OCI-LY1 (cell line): ENCODE measurements around the gene BBS1.

Experiments
- H2AFZ ChIP-seq: fragments of 200-600 bp; sonication (generic), shearing (Covaris generic); 2 replicates; pipeline ENCODE4 v1.6.0; 2014; ENCODE audit warnings: antibody characterized with exemption, mild to moderate bottlenecking, low read length
- H3F3A ChIP-seq: fragments of 200-600 bp; sonication (generic), shearing (Covaris generic); 2 replicates; pipeline ENCODE4 v1.6.0; 2014; ENCODE audit warnings: mild to moderate bottlenecking, antibody characterized with exemption, low read length, moderate library complexity; ENCODE audit not compliant: insufficient read depth
- H3K27ac ChIP-seq: fragments of 200-600 bp; sonication (generic); 2 replicates; pipeline ENCODE4 v1.5.1; 2014; ENCODE audit warnings: low read length, mixed run types, mild to moderate bottlenecking, low read depth; ENCODE audit not compliant: poor library complexity, severe bottlenecking
- H3K27me3 ChIP-seq: fragments of 200-600 bp; sonication (generic); 2 replicates; pipeline ENCODE4 v1.6.0; 2014; ENCODE audit warnings: antibody characterized with exemption, mild to moderate bottlenecking, low read length, moderate library complexity; ENCODE audit not compliant: insufficient read depth
- H3K36me3 ChIP-seq: fragments of 200-600 bp; sonication (generic); 2 replicates; pipeline ENCODE4 v1.6.1; 2014; ENCODE audit warnings: mild to moderate bottlenecking, antibody characterized with exemption, low read length, moderate library complexity, mixed read lengths; ENCODE audit not compliant: insufficient read depth
- H3K4me1 ChIP-seq: fragments of 200-600 bp; sonication (generic); 2 replicates; pipeline ENCODE4 v1.5.1; 2014; ENCODE audit warnings: mild to moderate bottlenecking, low read length, moderate library complexity; ENCODE audit not compliant: insufficient read depth, severe bottlenecking
- H3K4me2 ChIP-seq: fragments of 200-600 bp; sonication (generic), shearing (Covaris generic); 2 replicates; pipeline ENCODE4 v1.6.1; 2014; ENCODE audit warnings: low read length
- H3K4me3 ChIP-seq: fragments of 200-600 bp; sonication (generic); 2 replicates; pipeline ENCODE4 v1.5.1; 2014; ENCODE audit warnings: low read length, low read depth, mild to moderate bottlenecking, mixed read lengths; ENCODE audit not compliant: poor library complexity, severe bottlenecking
- H3K79me2 ChIP-seq: fragments of 200-600 bp; shearing (Covaris generic); 2 replicates; pipeline ENCODE4 v1.6.1; 2016; ENCODE audit warnings: mixed run types, low read length, mixed read lengths; ENCODE audit not compliant: insufficient read depth
- H3K9ac ChIP-seq: fragments of 200-600 bp; sonication (generic), shearing (Covaris generic); 2 replicates; pipeline ENCODE4 v1.6.1; 2014; ENCODE audit warnings: mild to moderate bottlenecking, low read length, mixed read lengths
- H3K9me2 ChIP-seq: fragments of 200-600 bp; sonication (generic), shearing (Covaris generic); 2 replicates; pipeline ENCODE4 v1.6.1; 2014; ENCODE audit warnings: low read depth, mild to moderate bottlenecking, low read length, mixed read lengths
- H3K9me3 ChIP-seq: fragments of 200-600 bp; shearing (Covaris generic); 2 replicates; pipeline ENCODE4 v1.6.1; 2014; ENCODE audit warnings: low read length, mixed read lengths
- H4K20me1 ChIP-seq: fragments of 200-600 bp; sonication (generic), shearing (Covaris generic); 2 replicates; pipeline ENCODE4 v1.6.0; 2016; ENCODE audit warnings: mild to moderate bottlenecking, low read length; ENCODE audit not compliant: insufficient read depth
- EZH2 ChIP-seq: fragments of 200-600 bp; sonication (generic), shearing (Covaris generic); IDR thresholded peaks from 2 replicates; pipeline ENCODE4 v1.8.0; 2017; ENCODE audit warnings: borderline replicate concordance, mixed run types, mild to moderate bottlenecking, antibody characterized with exemption, low read length, moderate library complexity, mixed read lengths
- TF ChIP-seq, protein P1 (sequence below): fragments of 200-600 bp; sonication (generic), shearing (Covaris generic); IDR thresholded peaks from 2 replicates; pipeline ENCODE4 v1.5.1; 2017; ENCODE audit warnings: mild to moderate bottlenecking, antibody characterized with exemption, low read length, moderate library complexity, mixed read lengths

The BBS1 gene

DNA sequence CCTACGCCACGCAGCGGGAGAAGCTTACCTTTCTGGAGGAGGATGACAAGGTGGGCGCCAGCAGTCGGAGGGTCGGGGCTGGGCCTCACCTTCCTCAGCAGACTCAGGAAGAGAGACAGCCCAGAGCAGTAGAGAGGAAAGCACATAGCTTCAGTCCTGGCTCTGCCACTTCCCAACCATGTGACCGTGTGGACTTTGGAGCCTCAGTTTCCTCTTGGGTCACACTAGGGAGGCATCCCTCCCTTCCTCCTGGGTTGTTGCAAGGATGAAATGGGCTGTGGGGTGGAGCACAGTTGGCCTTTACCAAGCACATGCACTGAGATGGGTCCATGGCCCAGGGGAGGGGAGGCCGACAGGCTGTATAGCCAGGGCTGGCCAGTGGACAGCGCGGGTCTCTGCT is 17.3 kb upstream of the BBS1 start:
- no peaks in the 10 kb centered on the region for H3K27me3 ChIP-seq
- H3K27ac ChIP-seq: no peak overlapping the region
- H3F3A ChIP-seq: no peaks in the 10 kb centered on the region
- peaks cover 78% of the 10 kb centered on the region for H3K36me3 ChIP-seq
- no peak overlapping the region for H3K4me2 ChIP-seq
- no peak overlapping the region for H3K4me3 ChIP-seq
- TF ChIP-seq, protein P1, sequence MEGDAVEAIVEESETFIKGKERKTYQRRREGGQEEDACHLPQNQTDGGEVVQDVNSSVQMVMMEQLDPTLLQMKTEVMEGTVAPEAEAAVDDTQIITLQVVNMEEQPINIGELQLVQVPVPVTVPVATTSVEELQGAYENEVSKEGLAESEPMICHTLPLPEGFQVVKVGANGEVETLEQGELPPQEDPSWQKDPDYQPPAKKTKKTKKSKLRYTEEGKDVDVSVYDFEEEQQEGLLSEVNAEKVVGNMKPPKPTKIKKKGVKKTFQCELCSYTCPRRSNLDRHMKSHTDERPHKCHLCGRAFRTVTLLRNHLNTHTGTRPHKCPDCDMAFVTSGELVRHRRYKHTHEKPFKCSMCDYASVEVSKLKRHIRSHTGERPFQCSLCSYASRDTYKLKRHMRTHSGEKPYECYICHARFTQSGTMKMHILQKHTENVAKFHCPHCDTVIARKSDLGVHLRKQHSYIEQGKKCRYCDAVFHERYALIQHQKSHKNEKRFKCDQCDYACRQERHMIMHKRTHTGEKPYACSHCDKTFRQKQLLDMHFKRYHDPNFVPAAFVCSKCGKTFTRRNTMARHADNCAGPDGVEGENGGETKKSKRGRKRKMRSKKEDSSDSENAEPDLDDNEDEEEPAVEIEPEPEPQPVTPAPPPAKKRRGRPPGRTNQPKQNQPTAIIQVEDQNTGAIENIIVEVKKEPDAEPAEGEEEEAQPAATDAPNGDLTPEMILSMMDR: no peak
- no peak for TF ChIP-seq EZH2
- H3K9ac ChIP-seq: no peak overlapping the region
- no peaks in the 10 kb centered on the region for H3K9me3 ChIP-seq
- H4K20me1 ChIP-seq: no peaks in the 10 kb centered on the region
- H3K79me2 ChIP-seq: no peaks in the 10 kb centered on the region
- H3K9me2 ChIP-seq: no peaks in the 10 kb centered on the region
- H2AFZ ChIP-seq: no peak overlapping the region
- H3K4me1 ChIP-seq: no peaks in the 10 kb centered on the region

DNA sequence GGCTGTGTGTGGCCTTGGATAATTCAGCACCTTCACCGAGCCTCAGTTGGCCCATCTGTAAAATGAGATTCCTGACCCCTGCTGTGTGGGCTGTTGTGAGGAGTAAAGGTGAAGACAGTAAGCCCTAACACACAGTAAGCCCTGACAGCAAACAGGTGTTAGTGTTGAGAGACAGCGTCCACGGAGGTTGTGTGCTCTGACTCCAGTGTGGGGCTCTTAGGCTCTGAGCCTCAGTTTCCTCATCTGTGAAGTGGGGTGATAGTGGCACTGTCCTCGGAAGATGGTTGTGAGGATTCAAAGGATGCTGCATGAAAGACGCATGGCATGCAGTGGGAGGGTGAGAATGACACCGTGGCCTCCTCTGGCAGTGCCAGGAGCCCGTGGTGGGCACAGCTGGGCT is 16.0 kb upstream of the BBS1 start:
- H3K36me3 ChIP-seq: peaks cover 79% of the 10 kb centered on the region
- no peak overlapping the region for H3K27ac ChIP-seq

DNA sequence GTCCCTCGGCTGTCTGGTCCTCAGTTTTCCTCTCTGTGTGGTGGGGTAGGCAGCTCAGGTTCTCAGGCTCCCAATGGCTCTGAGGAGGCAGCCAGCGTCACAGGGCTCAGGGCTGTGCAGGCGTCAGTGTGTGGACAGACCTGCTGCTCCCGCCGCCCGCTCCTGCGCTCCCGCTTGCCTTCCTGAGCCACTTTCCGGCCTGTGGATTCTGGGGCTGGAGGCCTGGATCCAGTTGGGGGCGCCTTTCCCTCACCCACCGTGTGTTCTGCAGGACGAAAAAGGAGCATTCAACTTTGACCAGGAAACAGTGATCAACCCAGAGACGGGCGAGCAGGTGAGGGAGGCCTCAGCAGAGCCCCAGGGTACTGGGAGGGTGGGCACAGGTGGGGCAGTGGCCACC is 15.5 kb upstream of the BBS1 start:
- no peaks in the 10 kb centered on the region for H3F3A ChIP-seq
- H3K36me3 ChIP-seq: peaks cover 80% of the 10 kb centered on the region
- H3K9me3 ChIP-seq: no peaks in the 10 kb centered on the region
- no peak overlapping the region for H2AFZ ChIP-seq
- no peaks in the 10 kb centered on the region for H3K4me1 ChIP-seq
- H3K79me2 ChIP-seq: no peaks in the 10 kb centered on the region
- no peak overlapping the region for H3K27ac ChIP-seq
- TF ChIP-seq EZH2: no peak
- no peak overlapping the region for H3K4me3 ChIP-seq
- no peaks in the 10 kb centered on the region for H4K20me1 ChIP-seq
- H3K9ac ChIP-seq: no peak overlapping the region
- H3K27me3 ChIP-seq: no peaks in the 10 kb centered on the region
- H3K4me2 ChIP-seq: no peak overlapping the region
- H3K9me2 ChIP-seq: no peaks in the 10 kb centered on the region

More for the DNA sequence above, 16.0 kb upstream of the BBS1 start:
- Histone ChIP-seq H3K9me3 (no peaks in the 10 kb centered on the region), H3F3A (no peaks in the 10 kb centered on the region), H4K20me1 (no peaks in the 10 kb centered on the region), H3K4me2 (no peak overlapping the region), H3K9me2 (no peaks in the 10 kb centered on the region), H3K27me3 (no peaks in the 10 kb centered on the region), H3K4me3 (no peak overlapping the region), H2AFZ (no peak overlapping the region), H3K79me2 (no peaks in the 10 kb centered on the region), H3K9ac (no peak overlapping the region), H3K4me1 (no peaks in the 10 kb centered on the region)
- no peak for TF ChIP-seq EZH2

DNA sequence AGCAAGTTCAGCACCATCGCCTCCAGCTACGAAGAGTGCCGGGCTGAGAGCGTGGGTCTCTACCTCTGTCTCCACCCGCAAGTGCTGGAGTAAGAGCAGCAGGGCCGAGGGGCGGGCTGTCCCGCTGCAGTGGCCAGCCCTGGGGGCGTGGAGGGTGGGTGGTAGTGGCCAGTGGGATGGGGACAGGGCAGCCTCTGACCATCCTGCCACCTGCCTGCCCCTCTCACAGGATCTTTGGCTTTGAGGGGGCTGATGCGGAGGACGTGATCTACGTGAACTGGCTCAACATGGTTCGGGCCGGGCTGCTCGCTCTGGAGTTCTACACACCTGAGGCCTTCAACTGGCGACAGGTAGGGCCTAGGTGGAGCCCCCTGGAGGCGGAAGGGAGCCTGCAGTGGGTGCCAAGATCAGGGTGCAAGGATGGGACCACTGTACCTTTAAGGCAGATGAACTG is 15.0 kb upstream of the BBS1 start:
- no peak overlapping the region for H3K9ac ChIP-seq
- H4K20me1 ChIP-seq: no peaks in the 10 kb centered on the region
- no peaks in the 10 kb centered on the region for H3K9me3 ChIP-seq
- no peaks in the 10 kb centered on the region for H3K27me3 ChIP-seq
- no peaks in the 10 kb centered on the region for H3K4me1 ChIP-seq
- no peaks in the 10 kb centered on the region for H3F3A ChIP-seq
- H3K36me3 ChIP-seq: peaks cover 82% of the 10 kb centered on the region
- no peak overlapping the region for H3K4me3 ChIP-seq
- no peak overlapping the region for H2AFZ ChIP-seq
- H3K79me2 ChIP-seq: no peaks in the 10 kb centered on the region
- TF ChIP-seq, protein P1: peak; percentile 58
- no peak for TF ChIP-seq EZH2
- H3K9me2 ChIP-seq: no peaks in the 10 kb centered on the region
- no peak overlapping the region for H3K4me2 ChIP-seq
- H3K27ac ChIP-seq: no peak overlapping the region
